GM21390 (cell line): ENCODE results near the gene KRT4.
"Not testable (repeated sequence)": the region's sequence is repeated elsewhere in the genome, so short reads cannot be mapped to it uniquely, and the experiment has no call there.

Source experiments
- ATAC-seq: cut with Tn5 transposase; IDR thresholded peaks from one replicate; pipeline ENCODE4 v1.9.1; 2021; ENCODE audit not compliant: unreplicated experiment

The KRT4 gene

GRCh38 chr12:52776435-52776834, 37.5 kb downstream of the KRT4 start:
- no peak for ATAC-seq

- ATAC-seq = no peak
Measured at GRCh38 chr12:52774629-52775250, 39.2 kb downstream of the KRT4 start.

GRCh38 chr12:52772772-52773171, 41.1 kb downstream of the KRT4 start:
- no peak for ATAC-seq

GRCh38 chr12:52772188-52772587, 41.7 kb downstream of the KRT4 start:
- ATAC-seq = no peak

GRCh38 chr12:52771505-52771904, 42.4 kb downstream of the KRT4 start:
- ATAC-seq = no peak

- no peak for ATAC-seq
Measured at GRCh38 chr12:52771088-52771487, 42.8 kb downstream of the KRT4 start.

GRCh38 chr12:52769946-52770345, 44.0 kb downstream of the KRT4 start:
- ATAC-seq = no peak

GRCh38 chr12:52769354-52769753, 44.6 kb downstream of the KRT4 start:
- no peak for ATAC-seq

- ATAC-seq = no peak
Measured at GRCh38 chr12:52768479-52769200, 45.3 kb downstream of the KRT4 start.

- ATAC-seq = no peak
Measured at GRCh38 chr12:52767427-52767826, 46.5 kb downstream of the KRT4 start.

GRCh38 chr12:52767020-52767379, 46.9 kb downstream of the KRT4 start:
- no peak for ATAC-seq

- ATAC-seq = no peak
Measured at GRCh38 chr12:52766351-52767019, 47.4 kb downstream of the KRT4 start.

GRCh38 chr12:52765702-52766101, 48.2 kb downstream of the KRT4 start:
- no peak for ATAC-seq

- ATAC-seq = no peak
Measured at GRCh38 chr12:52763991-52764390, 49.9 kb downstream of the KRT4 start.

GRCh38 chr12:52763036-52763659, 50.8 kb downstream of the KRT4 start:
- ATAC-seq = no peak

- no peak for ATAC-seq
Measured at GRCh38 chr12:52761802-52762201, 52.1 kb downstream of the KRT4 start.

- ATAC-seq = not testable (repeated sequence)
Measured at GRCh38 chr12:52761218-52761617, 52.7 kb downstream of the KRT4 start.

GRCh38 chr12:52760623-52761022, 53.3 kb downstream of the KRT4 start:
- no peak for ATAC-seq

- no peak for ATAC-seq
Measured at GRCh38 chr12:52759695-52760094, 54.2 kb downstream of the KRT4 start.

- no peak for ATAC-seq
Measured at GRCh38 chr12:52759218-52759617, 54.7 kb downstream of the KRT4 start.

GRCh38 chr12:52757449-52758176, 56.3 kb downstream of the KRT4 start:
- ATAC-seq = no peak
